ENCODE measurements around the gene KIF1A.
"Not testable (repeated sequence)": the region's sequence is repeated elsewhere in the genome, so short reads cannot be mapped to it uniquely, and the experiment has no call there.

KIF1A gene

DNA sequence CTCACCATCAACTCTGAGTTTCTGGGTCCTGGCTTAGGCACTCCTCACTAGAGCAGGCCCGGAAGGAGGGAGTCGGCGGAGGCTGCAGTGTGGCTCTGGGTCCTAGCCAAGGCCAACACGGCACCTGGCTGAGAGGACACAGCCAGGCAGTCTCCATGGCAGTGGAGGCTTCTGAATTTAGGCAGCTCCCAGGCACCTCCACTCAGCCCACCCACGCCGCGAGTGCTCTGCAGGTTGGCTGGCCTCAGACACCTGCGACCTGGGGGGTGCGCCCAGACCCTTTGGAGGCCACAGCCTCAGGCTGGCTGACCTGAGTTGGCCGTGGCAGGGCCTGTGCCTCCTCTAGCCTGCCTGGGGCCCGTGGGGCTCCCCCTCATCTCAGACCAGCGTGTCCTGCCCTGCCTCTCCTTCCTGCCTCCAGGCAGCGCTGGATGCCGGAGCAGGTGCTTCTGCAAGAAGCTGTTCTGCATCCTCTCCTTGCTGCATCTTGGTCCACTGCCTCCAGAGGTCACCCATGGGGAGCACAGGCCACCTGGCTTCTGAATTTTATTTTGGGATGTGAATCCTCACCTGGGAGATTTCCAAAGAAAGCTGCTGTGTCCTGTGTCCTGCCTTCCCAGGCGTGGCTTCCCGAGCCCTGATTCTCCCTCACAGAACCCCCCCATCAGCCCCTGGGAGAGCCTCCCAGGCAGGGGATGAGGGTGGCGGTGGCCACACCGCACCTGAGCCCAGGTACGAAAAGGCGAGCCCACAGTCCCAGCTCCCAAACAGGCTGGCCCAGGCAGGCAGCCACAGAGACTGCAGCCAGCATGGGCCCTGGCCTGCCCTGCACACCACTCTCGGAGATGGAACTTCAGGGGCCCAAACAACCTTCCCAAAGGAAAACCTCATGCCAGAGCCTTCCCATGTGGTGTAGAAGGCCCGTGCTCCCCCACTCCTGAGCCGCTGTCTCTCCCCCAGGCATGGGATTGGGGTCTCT lies 105.0 kb downstream of the KIF1A start:
- DNase-seq, result no peak

- DNase-seq, result no peak
Measured at GRCh38 chr2:240713928-240714746, 105.9 kb downstream of the KIF1A start.

DNA sequence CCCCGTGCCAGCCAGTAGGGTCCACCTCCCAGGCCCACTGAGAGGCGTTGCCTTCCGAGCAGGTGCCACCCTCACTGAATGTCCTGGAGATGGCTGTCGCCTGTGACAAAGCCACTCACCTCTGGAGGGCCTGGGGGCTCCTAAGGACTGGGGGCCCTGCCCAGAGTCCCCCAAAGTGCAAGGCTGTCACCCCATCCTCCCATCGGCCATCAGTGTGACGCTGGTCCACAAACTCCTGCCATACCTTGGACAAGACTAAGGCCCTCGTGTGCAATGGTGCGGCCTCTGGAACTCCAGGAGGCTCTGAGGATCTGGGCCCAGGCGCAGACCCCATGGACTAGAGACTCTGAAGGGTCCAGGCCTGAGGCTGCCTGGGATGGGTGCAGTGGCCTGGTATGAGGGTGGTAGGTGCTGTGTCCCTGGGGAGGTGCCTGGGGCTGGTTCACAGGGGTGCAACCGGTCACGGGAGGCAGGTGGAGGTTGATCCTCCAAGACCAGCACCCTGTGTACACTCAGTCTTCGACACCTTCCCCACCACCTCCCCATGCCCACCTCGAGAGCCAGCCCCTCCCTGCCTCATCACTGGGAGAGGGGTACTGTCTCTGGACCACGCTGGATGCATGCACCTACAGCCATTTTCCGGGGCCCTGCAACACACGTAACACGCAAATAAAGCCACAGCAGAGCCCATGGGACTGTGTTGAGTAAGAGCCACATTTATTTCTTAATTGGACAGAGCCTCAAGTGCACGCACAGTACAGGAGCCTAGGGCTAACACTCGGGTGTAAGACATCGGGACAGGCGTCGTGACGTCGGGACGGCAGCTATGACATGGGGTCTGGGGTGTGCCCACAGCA lies 106.7 kb downstream of the KIF1A start:
- no peak for DNase-seq

- no peak for DNase-seq
Measured at GRCh38 chr2:240712121-240712520, 107.9 kb downstream of the KIF1A start.

DNA sequence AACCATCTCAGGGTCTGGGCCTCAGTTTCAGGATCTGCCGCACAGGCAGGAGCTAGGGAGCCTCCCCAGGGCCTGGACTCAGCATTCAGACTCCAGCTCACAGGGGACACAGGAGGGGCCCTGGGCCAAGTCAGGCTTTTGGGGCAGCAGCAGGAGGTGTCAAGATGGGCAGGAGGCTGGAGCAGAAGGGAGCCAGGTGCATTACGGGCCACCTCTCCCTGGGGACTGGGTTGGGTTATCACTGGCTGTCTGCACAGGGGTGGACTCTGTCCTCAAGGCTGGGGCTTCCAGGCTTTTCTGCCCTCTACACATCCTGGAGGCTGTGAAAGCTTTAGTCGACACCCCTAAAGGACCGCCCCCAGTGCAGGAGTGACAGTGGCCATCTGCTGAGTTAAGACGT lies 108.3 kb downstream of the KIF1A start:
- no peak for DNase-seq

GRCh38 chr2:240711296-240711695 lies 108.7 kb downstream of the KIF1A start:
- DNase-seq, result no peak

DNA sequence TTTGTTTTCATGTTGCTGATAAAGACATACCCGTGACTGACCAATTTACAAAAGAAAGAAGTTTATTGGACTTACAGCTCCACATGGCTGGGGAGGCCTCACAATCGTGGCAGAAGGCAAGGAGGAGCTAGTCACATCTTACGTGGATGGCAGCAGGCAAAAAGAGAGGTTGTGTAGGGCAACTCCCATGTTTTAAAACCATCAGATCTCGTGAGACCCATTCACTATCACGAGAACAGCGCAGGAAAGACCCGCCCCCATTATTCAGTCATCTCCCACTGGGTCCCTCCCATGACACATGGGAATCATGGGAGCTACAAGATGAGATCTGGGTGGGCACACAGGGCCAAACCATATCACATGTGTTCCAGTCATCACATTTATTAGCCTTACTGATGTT lies 111.6 kb downstream of the KIF1A start:
- DNase-seq, result no peak

DNA sequence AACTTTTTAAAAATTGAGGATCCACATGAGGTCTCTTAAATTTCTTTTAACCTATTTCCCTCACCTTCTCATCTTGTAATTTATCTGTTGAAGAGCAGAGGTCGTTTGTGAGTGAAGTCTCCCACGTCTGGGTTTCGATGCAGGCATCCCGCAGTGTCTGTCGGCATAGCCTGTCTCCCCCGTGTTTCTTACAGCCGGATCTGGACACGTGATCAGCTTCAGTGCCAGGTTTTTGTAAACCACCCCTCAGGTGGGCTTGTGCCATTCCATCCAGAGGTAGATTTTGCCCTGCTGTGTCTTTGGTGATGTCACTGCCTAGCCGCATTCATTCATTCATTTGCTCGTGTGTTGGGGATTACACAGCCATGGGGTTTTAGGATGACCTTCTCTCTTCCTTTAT lies 112.2 kb downstream of the KIF1A start:
- DNase-seq, result no peak

DNA sequence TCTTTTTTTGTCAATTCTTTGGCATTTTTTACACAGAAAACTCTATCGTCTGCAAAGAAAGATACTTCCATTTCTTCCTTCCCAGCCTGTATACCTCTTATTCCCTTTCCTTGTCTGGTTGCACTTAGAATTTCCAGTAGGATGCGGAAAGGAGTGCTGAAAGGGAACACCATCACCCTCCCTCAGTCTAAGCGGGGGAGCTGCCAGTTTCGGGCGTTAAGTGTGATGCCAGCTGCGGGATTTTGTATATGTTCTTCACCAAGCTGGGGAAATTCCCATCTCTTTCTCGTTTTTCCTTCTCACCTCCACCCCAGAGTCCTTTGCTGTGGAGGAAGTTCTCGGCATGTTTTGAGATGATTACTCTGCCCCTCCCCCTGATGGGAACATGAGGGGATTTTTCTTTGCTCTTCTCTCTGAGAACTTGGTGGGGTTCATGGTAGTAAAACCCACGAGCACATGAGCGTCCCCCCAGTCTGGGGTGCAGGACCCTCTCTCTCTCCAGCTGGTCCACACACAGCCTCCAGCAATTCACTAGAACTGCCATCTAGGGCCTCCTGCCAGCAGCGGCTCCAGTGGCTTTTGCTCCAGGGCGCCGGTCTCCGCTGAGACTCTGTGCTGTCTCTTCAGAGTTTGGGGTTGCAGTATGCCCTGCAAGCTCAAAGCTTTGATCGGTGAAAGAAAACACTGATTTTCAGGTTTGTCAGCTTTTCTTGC lies 112.8 kb downstream of the KIF1A start:
- DNase-seq, result no peak

DNA sequence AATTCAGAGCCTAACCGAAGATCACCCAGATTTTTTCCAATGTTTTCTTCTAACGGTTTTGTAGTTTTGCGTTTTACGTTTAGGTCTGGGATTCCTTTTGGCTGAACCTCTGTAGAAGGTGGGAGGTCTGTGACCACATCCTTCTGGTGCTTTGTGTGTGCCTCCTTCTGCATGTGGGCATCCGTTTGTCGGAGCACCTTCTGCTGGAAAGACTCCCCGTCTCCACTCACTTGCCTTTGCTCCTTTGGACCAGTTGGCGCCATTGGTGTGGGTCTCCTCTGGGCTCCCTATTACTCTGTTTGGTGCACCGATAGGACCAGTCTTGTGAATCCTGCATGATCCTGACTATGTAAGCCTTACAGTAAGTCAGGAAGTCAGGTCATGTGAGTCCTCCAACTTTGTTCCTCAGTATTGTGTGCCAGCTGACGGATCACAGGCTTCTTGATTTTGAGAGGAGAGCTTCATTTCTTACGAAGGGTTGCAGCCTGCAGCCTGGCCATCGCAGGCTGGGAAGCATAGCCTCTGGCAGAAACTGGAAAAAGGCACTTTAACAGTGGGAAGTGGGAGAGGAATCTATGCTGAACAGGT lies 114.7 kb downstream of the KIF1A start:
- no peak for DNase-seq

- no peak for DNase-seq
Measured at GRCh38 chr2:240704651-240705050, 115.4 kb downstream of the KIF1A start.

DNA sequence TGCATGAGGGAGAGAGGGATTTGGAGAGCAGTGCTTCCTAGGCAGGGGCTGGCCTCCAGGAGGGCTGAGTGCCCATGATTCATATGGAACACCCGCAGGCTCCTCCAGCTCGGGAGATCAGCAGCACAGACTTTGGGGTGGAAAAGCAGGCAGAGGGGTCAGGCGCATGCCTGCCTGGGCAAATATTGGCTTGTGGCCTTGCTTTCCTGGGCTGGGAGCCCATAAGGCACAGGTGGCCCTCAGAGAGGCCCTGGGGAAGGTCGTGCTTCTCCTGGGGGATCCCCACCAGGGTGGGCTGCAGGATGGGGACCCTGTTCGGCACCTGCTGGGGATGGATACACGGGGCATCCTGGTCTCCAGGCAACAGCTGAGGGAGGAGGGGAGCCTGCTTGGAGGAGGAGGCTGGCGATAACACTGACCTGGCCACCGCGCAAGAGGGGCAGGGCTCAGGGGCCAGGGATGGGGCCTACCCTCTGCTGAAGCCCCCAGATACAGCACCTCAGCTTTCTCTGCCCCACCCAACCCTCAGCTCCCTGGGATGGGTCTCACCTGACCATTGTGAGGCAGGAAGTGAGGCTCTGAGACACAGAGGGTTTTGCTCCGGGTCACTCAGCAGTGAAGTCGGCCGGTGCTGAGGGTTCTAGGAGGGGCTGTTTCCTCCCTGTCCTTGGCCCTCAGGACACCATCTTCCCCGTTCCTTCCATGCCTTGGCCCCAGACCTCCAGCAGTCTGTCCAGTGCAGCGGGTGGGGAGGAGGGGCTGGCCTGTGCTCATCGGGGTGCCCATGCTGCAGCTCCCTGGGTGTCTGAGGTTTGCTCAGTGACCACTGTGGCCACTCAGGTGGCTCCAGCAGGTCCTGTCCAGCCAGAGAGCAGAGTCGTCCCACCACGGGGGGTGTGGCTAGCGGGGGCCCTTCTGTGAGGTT lies 116.3 kb downstream of the KIF1A start:
- DNase-seq, result no peak

DNA sequence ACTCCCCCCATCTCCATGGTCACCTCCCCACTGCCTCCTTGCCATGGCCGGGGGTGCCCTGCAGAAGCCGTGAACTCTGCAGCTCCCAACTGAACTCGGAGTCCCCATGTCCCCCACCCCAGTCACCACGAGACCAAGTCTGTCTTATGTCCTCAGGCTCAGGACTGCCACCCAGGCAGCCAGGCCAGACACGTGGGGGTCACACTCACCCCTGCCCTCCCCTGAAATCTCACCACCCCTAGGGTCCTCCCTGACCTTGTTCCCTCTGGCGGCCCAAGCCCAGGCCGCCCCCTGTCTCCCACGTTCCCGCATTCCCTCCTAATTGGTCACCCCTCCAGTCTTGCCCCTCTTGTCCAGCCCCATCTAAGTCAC lies 117.4 kb downstream of the KIF1A start:
- DNase-seq, result no peak

- DNase-seq, result no peak
Measured at GRCh38 chr2:240701736-240702639, 118.0 kb downstream of the KIF1A start.

DNA sequence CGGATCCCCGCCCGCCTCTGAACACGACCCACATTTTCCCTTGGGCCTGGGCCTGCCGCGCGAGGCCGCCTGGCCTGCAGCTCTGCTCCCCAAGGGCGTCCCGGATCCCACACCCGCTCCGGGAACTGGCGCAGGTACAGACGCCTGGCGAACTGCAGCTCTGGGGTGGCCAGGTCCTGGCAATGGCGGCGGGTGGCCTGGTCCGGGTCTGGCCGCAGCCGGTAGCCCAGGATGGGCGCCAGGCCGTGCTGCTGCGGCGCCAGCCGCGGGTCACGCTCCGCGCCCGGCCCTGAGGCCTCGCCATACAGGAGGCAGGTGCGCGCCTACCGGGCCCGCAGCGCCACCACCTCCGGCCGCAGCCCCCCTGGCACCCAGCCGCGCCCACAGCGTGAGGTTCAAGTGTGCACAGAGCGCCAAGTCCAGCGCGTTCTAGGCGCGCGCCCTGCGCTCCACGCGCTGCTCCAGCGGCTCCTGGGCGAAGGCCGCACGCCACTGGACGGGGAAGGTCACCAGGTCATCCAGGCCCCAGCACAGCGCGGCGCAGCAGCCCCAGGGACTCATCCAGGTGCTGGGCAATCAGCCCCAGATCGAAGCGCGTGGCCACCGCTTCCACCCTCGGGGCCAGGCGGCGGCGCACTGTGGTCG lies 118.8 kb downstream of the KIF1A start:
- no peak for DNase-seq

DNA sequence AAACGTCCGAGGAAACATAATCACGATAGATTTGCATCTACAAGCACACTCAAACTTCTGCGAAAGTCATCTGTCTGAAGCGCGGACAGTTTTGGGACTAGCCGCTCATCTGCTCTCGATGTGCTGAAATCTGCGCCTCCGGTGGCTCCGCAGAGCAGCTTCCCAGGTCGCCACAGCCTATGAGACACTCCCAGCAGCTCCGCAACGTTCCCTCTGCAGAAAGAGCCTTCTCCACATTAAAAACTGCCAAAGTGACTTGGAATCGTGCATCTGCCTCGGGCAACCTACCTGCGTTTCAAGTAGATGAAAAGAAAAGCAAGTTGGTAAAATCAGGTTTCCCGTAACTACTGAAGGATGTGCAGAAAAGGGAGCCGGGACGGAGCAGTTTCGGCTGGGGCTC lies 119.4 kb downstream of the KIF1A start:
- DNase-seq, result not testable (repeated sequence)

DNA sequence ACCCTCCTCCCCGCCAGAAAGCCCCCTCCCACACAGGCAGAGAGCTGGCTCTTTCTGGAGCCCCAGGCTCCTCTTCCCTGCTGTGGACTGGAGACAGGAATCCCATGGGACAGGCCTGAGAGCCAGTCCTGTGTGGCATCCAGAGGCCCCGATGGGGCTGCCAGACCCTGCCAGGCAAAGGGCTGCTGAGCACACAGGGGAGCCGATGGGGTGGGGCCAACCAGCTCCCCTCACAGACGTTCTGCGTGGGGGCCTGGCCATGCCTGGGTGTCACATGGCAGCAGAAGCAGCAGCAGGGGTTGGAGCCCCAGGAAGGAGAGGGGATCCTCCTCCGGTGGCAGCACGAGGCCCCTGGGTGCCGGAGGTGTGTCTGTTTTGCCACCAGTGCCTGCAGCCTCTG lies 120.2 kb downstream of the KIF1A start:
- DNase-seq, result not testable (repeated sequence)

DNA sequence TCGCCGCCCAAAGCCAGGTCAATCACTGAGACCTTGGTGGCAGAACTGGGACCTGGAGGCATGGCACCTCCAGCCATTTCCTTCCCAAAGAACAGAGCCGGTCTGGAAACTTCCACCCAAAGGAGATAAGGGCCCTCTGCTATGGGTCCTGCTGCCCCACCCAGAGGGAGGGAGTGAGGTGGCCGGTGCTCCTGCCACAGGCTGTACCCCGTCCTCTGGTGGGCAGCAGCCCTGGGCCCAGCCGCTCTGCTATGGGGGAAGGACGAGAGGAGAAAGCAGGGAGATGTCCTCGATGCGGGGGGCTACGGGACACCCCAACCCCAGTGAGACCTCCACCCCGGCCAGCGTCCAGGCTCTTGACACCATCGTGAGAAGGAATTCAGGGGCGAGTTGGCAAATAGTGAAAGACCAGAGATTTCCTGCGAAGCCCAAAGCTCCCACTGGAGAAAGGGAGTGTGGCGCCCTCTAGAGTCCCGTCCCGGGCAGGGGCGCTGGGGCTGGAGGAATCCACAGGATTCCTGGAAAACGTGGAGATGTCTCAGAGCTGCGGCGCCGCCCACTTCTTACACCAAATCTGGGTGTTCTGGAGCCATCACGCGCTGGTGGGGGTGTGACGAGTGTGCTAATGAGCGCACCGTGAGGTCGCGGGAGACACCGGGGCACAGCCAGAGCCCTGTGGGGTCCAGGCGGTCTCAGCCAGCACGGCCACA lies 121.0 kb downstream of the KIF1A start:
- not testable (repeated sequence) for DNase-seq
